ENCODE results near the gene OXNAD1.

Gene OXNAD1

GRCh38 chr3:16320711-16321110, 55.7 kb downstream of the OXNAD1 start:
- no peaks in the 10 kb centered on the region for H4K20me1 ChIP-seq (ENCODE audit: insufficient read depth, low read length)
- no peak for DNase-seq

DNA sequence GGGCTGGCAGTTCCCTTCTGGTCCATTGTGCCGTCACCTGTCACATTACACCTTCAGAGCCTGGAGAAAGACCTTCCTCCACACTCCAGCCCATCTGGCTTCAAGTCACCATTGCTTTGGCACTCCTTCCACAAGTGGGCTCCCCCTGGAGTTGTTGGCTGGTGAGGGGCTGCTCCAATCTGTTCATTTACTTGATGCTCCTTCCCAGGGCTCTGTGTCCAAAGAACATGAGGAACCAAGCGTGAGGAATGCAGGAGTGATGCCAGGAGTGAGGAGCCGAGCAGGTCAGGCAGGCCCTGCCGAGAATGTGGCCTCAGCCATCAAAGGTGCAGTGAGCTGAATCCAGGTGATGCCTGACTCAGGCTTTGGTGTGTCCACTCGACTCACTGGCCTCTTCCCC, 57.2 kb downstream of the OXNAD1 start:
- Histone ChIP-seq H3K36me3 (replicated peaks; ENCODE audit: insufficient read depth, low read length) (no peaks in the 10 kb centered on the region; the same call in 1 of the 2 replicates), H3F3A (ENCODE audit: insufficient read depth, low read length) (no peaks in the 10 kb centered on the region), H3K27me3 (replicated peaks; ENCODE audit: insufficient read depth, low read length) (no peaks in the 10 kb centered on the region), H3K79me2 (ENCODE audit: low read length) (no peaks in the 10 kb centered on the region), H3K4me2 (ENCODE audit: low read depth, low read length) (no peak overlapping the region), H3K27ac (ENCODE audit: low read length) (no peak overlapping the region), H4K20me1 (ENCODE audit: insufficient read depth, low read length) (no peaks in the 10 kb centered on the region), H3K9ac (ENCODE audit: low read length) (no peak overlapping the region), H3K9me2 (replicated peaks; ENCODE audit: insufficient read depth, low read length) (no peaks in the 10 kb centered on the region), H2AFZ (ENCODE audit: low read length) (no peak overlapping the region), H3K9me3 (replicated peaks; ENCODE audit: insufficient read depth, low read length) (no peaks in the 10 kb centered on the region), H3K4me3 (ENCODE audit: low read length) (no peak overlapping the region), H3K4me1 (ENCODE audit: low read length) (no peaks in the 10 kb centered on the region)
- no peak for DNase-seq
- TF ChIP-seq EZH2phosphoT487 (IDR thresholded peaks at IDR 0.05; ENCODE audit: low read length) (no peak), EZH2 (optimal IDR thresholded peaks at IDR 0.05; ENCODE audit: low read depth, low read length) (no peak)
- TF ChIP-seq, protein P1, sequence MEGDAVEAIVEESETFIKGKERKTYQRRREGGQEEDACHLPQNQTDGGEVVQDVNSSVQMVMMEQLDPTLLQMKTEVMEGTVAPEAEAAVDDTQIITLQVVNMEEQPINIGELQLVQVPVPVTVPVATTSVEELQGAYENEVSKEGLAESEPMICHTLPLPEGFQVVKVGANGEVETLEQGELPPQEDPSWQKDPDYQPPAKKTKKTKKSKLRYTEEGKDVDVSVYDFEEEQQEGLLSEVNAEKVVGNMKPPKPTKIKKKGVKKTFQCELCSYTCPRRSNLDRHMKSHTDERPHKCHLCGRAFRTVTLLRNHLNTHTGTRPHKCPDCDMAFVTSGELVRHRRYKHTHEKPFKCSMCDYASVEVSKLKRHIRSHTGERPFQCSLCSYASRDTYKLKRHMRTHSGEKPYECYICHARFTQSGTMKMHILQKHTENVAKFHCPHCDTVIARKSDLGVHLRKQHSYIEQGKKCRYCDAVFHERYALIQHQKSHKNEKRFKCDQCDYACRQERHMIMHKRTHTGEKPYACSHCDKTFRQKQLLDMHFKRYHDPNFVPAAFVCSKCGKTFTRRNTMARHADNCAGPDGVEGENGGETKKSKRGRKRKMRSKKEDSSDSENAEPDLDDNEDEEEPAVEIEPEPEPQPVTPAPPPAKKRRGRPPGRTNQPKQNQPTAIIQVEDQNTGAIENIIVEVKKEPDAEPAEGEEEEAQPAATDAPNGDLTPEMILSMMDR (IDR thresholded peaks at IDR 0.05; ENCODE audit: low read length), result no peak

More at GRCh38 chr3:16320711-16321110, 55.7 kb downstream of the OXNAD1 start:
- Histone ChIP-seq H3K27me3 (replicated peaks; ENCODE audit: insufficient read depth, low read length) (no peaks in the 10 kb centered on the region), H3K79me2 (ENCODE audit: low read length) (no peaks in the 10 kb centered on the region), H3K9me2 (replicated peaks; ENCODE audit: insufficient read depth, low read length) (no peaks in the 10 kb centered on the region), H3K9ac (ENCODE audit: low read length) (no peak overlapping the region), H3K9me3 (replicated peaks; ENCODE audit: insufficient read depth, low read length) (no peaks in the 10 kb centered on the region), H3K4me3 (ENCODE audit: low read length) (no peak overlapping the region), H3F3A (ENCODE audit: insufficient read depth, low read length) (no peaks in the 10 kb centered on the region), H3K4me1 (ENCODE audit: low read length) (no peaks in the 10 kb centered on the region), H3K36me3 (replicated peaks; ENCODE audit: insufficient read depth, low read length) (no peaks in the 10 kb centered on the region), H3K27ac (ENCODE audit: low read length) (no peak overlapping the region), H2AFZ (ENCODE audit: low read length) (no peak overlapping the region), H3K4me2 (ENCODE audit: low read depth, low read length) (no peak overlapping the region)
- TF ChIP-seq EZH2 (optimal IDR thresholded peaks at IDR 0.05; ENCODE audit: low read depth, low read length), result no peak
- TF ChIP-seq, protein P1 (IDR thresholded peaks at IDR 0.05; ENCODE audit: low read length), result no peak
- no peak for TF ChIP-seq EZH2phosphoT487 (IDR thresholded peaks at IDR 0.05; ENCODE audit: low read length)

DNA sequence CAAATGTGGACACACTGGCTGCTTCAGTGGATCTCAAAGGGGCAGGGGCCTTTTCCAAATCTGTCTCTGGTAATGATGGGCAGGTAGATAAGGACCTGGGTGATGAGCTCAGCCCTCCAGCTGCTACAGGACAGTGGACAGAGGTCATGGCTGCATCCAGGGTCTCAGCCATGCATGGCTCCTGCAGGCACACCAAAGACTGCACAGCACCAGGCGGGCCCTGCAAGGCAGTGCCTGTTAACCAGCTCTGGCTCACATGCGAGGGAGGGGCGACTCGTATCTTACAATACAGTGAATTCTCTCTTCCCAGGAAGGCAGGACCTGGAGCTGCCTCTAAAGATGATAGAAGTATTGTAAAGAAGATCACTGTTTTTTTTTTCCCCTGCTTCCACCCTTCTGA, 58.7 kb downstream of the OXNAD1 start:
- Histone ChIP-seq H3K36me3 (replicated peaks; ENCODE audit: insufficient read depth, low read length) (no peaks in the 10 kb centered on the region; the same call in 1 of the 2 replicates), H3F3A (ENCODE audit: insufficient read depth, low read length) (no peaks in the 10 kb centered on the region)

More for the DNA sequence above, 58.7 kb downstream of the OXNAD1 start:
- H3K4me1 ChIP-seq (ENCODE audit: low read length), result no peaks in the 10 kb centered on the region
- TF ChIP-seq EZH2 (optimal IDR thresholded peaks at IDR 0.05; ENCODE audit: low read depth, low read length) (no peak), EZH2phosphoT487 (IDR thresholded peaks at IDR 0.05; ENCODE audit: low read length) (no peak)
- TF ChIP-seq, protein P1 (IDR thresholded peaks at IDR 0.05; ENCODE audit: low read length), result no peak
- H3K4me2 ChIP-seq (ENCODE audit: low read depth, low read length), result no peak overlapping the region
- H2AFZ ChIP-seq (ENCODE audit: low read length), result no peak overlapping the region
- DNase-seq, result no peak
- H3K27me3 ChIP-seq (replicated peaks; ENCODE audit: insufficient read depth, low read length), result no peaks in the 10 kb centered on the region
- H3K9me3 ChIP-seq (replicated peaks; ENCODE audit: insufficient read depth, low read length), result no peaks in the 10 kb centered on the region
- no peak overlapping the region for H3K4me3 ChIP-seq (ENCODE audit: low read length)
- H3K9me2 ChIP-seq (replicated peaks; ENCODE audit: insufficient read depth, low read length), result no peaks in the 10 kb centered on the region
- no peaks in the 10 kb centered on the region for H3K79me2 ChIP-seq (ENCODE audit: low read length)
- no peaks in the 10 kb centered on the region for H4K20me1 ChIP-seq (ENCODE audit: insufficient read depth, low read length)
- no peak overlapping the region for H3K27ac ChIP-seq (ENCODE audit: low read length)
- no peak overlapping the region for H3K9ac ChIP-seq (ENCODE audit: low read length)

Data from MM.1S (cell line).